ENCODE measurements around the gene AHSA1. TPM values are rescaled to one million over a fixed set of nuclear protein-coding genes. Genes with fewer than 3 reads are reported as not detected.
"Not testable (repeated sequence)": the region's sequence is repeated elsewhere in the genome, so short reads cannot be mapped to it uniquely, and the experiment has no call there.

AHSA1 gene
- total RNA-seq, 1 experiment from 2014 or later, result 190 TPM

DNA sequence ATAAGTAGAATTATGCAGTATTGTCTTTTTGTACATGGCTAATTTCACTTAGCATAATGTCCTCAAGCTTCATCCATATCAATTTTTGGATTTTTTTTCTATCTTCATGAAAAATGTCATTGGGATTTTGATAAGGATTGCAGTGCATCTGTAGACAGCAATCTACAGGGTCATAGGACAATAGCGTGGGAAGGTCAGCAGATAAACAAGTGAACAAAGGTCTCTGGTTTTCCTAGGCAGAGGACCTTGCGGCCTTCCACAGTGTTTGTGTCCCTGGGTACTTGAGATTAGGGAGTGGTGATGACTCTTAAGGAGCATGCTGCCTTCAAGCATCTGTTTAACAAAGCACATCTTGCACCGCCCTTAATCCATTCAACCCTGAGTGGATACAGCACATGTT, 41.8 kb upstream of the AHSA1 start:
- not testable (repeated sequence) for H3K4ac ChIP-seq (ENCODE audit: low read depth, low read length); H3K23ac ChIP-seq (ENCODE audit: insufficient read length, low read depth, low read length); H3K14ac ChIP-seq (ENCODE audit: insufficient read depth, low read length); H3K56ac ChIP-seq (ENCODE audit: insufficient read length, low read depth, low read length); H3K79me2 ChIP-seq (ENCODE audit: insufficient read depth, low read length); H2AK5ac ChIP-seq (ENCODE audit: insufficient read length, low read length); H2BK5ac ChIP-seq (ENCODE audit: insufficient read length, low read length); H3K27me3 Mint-ChIP-seq (ENCODE audit: low read depth); H4K91ac ChIP-seq (ENCODE audit: insufficient read length, low read depth, low read length); H2AFZ ChIP-seq (ENCODE audit: low read length); H3K23me2 ChIP-seq (ENCODE audit: insufficient read length, low read depth, low read length, poor library complexity, severe bottlenecking); H2BK120ac ChIP-seq (ENCODE audit: low read depth, low read length, poor library complexity, severe bottlenecking); H3T11ph ChIP-seq (ENCODE audit: low read length); H4K8ac ChIP-seq (replicated peaks; ENCODE audit: insufficient read length, low read depth, low read length); H3K79me1 ChIP-seq (ENCODE audit: insufficient read depth, low read depth, low read length, poor library complexity, severe bottlenecking); H3K9ac ChIP-seq (ENCODE audit: extremely low read depth, insufficient read length, low read length); H4K5ac ChIP-seq (ENCODE audit: insufficient read length, low read depth, low read length); H2BK15ac ChIP-seq (ENCODE audit: low read depth, low read length); H3K27me3 ChIP-seq (ENCODE audit: insufficient read depth, low read length); H2BK12ac ChIP-seq (ENCODE audit: insufficient read length, low read depth, low read length); H2BK20ac ChIP-seq (ENCODE audit: low read depth, low read length, poor library complexity, severe bottlenecking); H3K4me3 Mint-ChIP-seq; DNase-seq; H3K27ac ChIP-seq (ENCODE audit: insufficient read length, low read depth, low read length); H3K4me1 Mint-ChIP-seq; H3K27ac Mint-ChIP-seq; H3K9me3 ChIP-seq (ENCODE audit: control insufficient read depth, low read depth, low read length); H4K20me1 ChIP-seq (ENCODE audit: control insufficient read depth, insufficient read depth, insufficient read length); H3K18ac ChIP-seq (ENCODE audit: insufficient read length, low read depth, low read length); H3K4me2 ChIP-seq (ENCODE audit: insufficient read depth, insufficient read length, low read length); H3K4me1 ChIP-seq (ENCODE audit: insufficient read depth, low read length)
- no CpG with 5 or more reads among the region's 3 CpGs for WGBS (ENCODE audit: extremely low coverage, insufficient read length, low lambda C conversion rate)
- Mint-ChIP-seq H3K36me3 (ENCODE audit: insufficient read depth in 1 of 3, low read depth in 3 of 3) (peaks cover 9 to 27% (median 20%) of the 10 kb centered on the region in 3 experiments), H3K9me3 (peaks cover 22 to 25% of the 10 kb centered on the region in 2 experiments)
